Lower lobe of right lung (tissue), 2 donors: ENCODE measurements around the gene FBXW2. TPM values are rescaled to one million over a fixed set of nuclear protein-coding genes. Genes with fewer than 3 reads are reported as not detected.

Source experiments
- ATAC-seq, 2 donors: fragments of 200-7000 bp; cut with Tn5 transposase; one replicate each; pipeline ENCODE4 v1.9.1; 2020 to 2022; ENCODE audit warnings: mild to moderate bottlenecking in 2 of 2, moderate library complexity in 2 of 2
- DNase-seq: peaks from one replicate; pipeline ENCODE4 v3.0.0-alpha.2; 2020
- H3K27ac ChIP-seq: fragments of 200-600 bp; one replicate; pipeline ENCODE4 v1.8.0; 2022
- H3K27me3 ChIP-seq: fragments of 200-600 bp; one replicate; pipeline ENCODE4 v1.8.0; 2022; ENCODE audit warnings: low read depth
- H3K36me3 ChIP-seq: fragments of 200-600 bp; one replicate; pipeline ENCODE4 v1.8.0; 2022; ENCODE audit warnings: mild to moderate bottlenecking
- H3K4me1 ChIP-seq: fragments of 200-600 bp; one replicate; pipeline ENCODE4 v1.8.0; 2022
- H3K4me3 ChIP-seq: fragments of 200-600 bp; one replicate; pipeline ENCODE4 v1.8.0; 2022; ENCODE audit warnings: mild to moderate bottlenecking
- H3K9me3 ChIP-seq: fragments of 200-600 bp; one replicate; pipeline ENCODE4 v1.8.0; 2022
- CTCF ChIP-seq: fragments of 200-600 bp; IDR thresholded peaks from one replicate; pipeline ENCODE4 v1.8.0; 2022; ENCODE audit warnings: antibody characterized with exemption, mild to moderate bottlenecking
- intact Hi-C: fragments of 100-400 bp; cut with DNase I; formaldehyde crosslinking; loops from one replicate; pipeline ENCODE4 v1.11.0; 2022
- total RNA-seq: library from RNA; stranded (reverse); fragmentation: NEBNext Ultra II Directional; extraction: Animal tissue kit (Norgen Biotek cat#: 25700); gene quantifications from one replicate; pipeline ENCODE4 v1.2.1, GENCODE V29; 2021
- donor health status: DM: no; HTN: yes; CAD: no; lungs with severe emphysema.

The FBXW2 gene
- total RNA-seq, 1 donor from 2014 or later: 76.7 TPM

- H3K27me3 ChIP-seq: no peaks in the 10 kb centered on the region
- H3K36me3 ChIP-seq: peaks cover 79% of the 10 kb centered on the region
- DNase-seq (no peak), ATAC-seq (no peak)
- H3K27ac ChIP-seq: no peak overlapping the region
- no peak overlapping the region for H3K4me3 ChIP-seq
- no peak for TF ChIP-seq CTCF
- intact Hi-C loops: no loop called here
- H3K4me1 ChIP-seq: peaks cover 20% of the 10 kb centered on the region
- H3K9me3 ChIP-seq: no peaks in the 10 kb centered on the region
Measured at GRCh38 chr9:120777229-120777628, 16.0 kb downstream of the FBXW2 start.

GRCh38 chr9:120776788-120777187 is 16.4 kb downstream of the FBXW2 start:
- H3K36me3 ChIP-seq: peaks cover 83% of the 10 kb centered on the region
- H3K4me1 ChIP-seq: peaks cover 20% of the 10 kb centered on the region
- H3K27me3 ChIP-seq: no peaks in the 10 kb centered on the region
- ATAC-seq: no peak
- no peak overlapping the region for H3K4me3 ChIP-seq
- H3K9me3 ChIP-seq: no peaks in the 10 kb centered on the region
- intact Hi-C loops: no loop called here
- no peak for DNase-seq
- TF ChIP-seq CTCF: no peak
- no peak overlapping the region for H3K27ac ChIP-seq

GRCh38 chr9:120775859-120776258 is 17.4 kb downstream of the FBXW2 start:
- H3K4me1 ChIP-seq: peaks cover 16% of the 10 kb centered on the region
- intact Hi-C loops: no loop called here
- H3K9me3 ChIP-seq: no peaks in the 10 kb centered on the region
- no peak overlapping the region for H3K4me3 ChIP-seq
- H3K36me3 ChIP-seq: peaks cover 92% of the 10 kb centered on the region
- TF ChIP-seq CTCF: no peak
- ATAC-seq (no peak), DNase-seq (no peak)
- no peaks in the 10 kb centered on the region for H3K27me3 ChIP-seq
- no peak overlapping the region for H3K27ac ChIP-seq

- peaks cover 8% of the 10 kb centered on the region for H3K4me1 ChIP-seq
- H3K4me3 ChIP-seq: no peak overlapping the region
- H3K9me3 ChIP-seq: no peaks in the 10 kb centered on the region
- no peaks in the 10 kb centered on the region for H3K27me3 ChIP-seq
- no peak for TF ChIP-seq CTCF
- H3K36me3 ChIP-seq: peaks cover 93% of the 10 kb centered on the region
- no peak for DNase-seq
- intact Hi-C loops: no loop called here
- ATAC-seq: no peak
- H3K27ac ChIP-seq: no peak overlapping the region
Measured at GRCh38 chr9:120774719-120775118, 18.5 kb downstream of the FBXW2 start.

DNA sequence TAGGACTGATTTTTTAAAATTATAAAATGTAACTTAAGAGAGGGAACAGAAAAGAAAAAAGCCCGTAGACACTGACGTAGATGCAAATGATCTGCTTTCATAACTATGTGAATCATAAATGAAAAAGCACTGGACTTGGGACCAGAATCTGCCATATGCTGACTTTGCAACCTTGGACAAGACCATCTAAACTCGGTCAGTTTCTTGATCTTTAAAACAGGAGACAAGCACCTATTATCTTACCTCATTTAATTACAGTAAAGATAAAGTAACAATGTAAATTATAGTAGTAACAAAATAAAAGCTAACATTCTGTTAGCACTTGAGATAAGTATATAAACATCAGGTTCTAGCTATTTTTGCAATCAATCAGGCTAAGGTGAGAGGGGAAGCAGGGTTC is 20.0 kb downstream of the FBXW2 start:
- Histone ChIP-seq H3K4me3 (no peak overlapping the region), H3K4me1 (no peaks in the 10 kb centered on the region), H3K27me3 (no peaks in the 10 kb centered on the region), H3K27ac (no peak overlapping the region), H3K9me3 (no peaks in the 10 kb centered on the region), H3K36me3 (peaks cover 99% of the 10 kb centered on the region)
- no peak for DNase-seq
- intact Hi-C loops: no loop called here
- no peak for ATAC-seq
- no peak for TF ChIP-seq CTCF

GRCh38 chr9:120770931-120771330 is 22.3 kb downstream of the FBXW2 start:
- Histone ChIP-seq H3K4me1 (no peaks in the 10 kb centered on the region), H3K27ac (no peak overlapping the region), H3K36me3 (peaks cover 99% of the 10 kb centered on the region), H3K27me3 (no peaks in the 10 kb centered on the region), H3K9me3 (no peaks in the 10 kb centered on the region), H3K4me3 (no peak overlapping the region)
- intact Hi-C loops: no loop called here
- TF ChIP-seq CTCF: no peak
- DNase-seq (no peak), ATAC-seq (no peak)
